ENCODE data around the gene SPIN4.
"Not testable (repeated sequence)": the region's sequence is repeated elsewhere in the genome, so short reads cannot be mapped to it uniquely, and the experiment has no call there.

The SPIN4 gene

GRCh38 chrX:63350941-63351616, at the start of gene SPIN4:
SPIN4 (minus strand) TSS chrX:63351332; CDS start chrX:63350819, 513 bp downstream.
- DNase-seq (ENCODE audit: low read depth in 2 of 2): peak; percentile 23 to 33

GRCh38 chrX:63400340-63400739, 49.2 kb upstream of the SPIN4 start:
- DNase-seq (ENCODE audit: low read depth in 2 of 2): no peak

GRCh38 chrX:63394872-63395271, 43.7 kb upstream of the SPIN4 start:
- DNase-seq (ENCODE audit: low read depth in 2 of 2): no peak

- not testable (repeated sequence) for DNase-seq (ENCODE audit: low read depth in 2 of 2)
Measured at GRCh38 chrX:63393094-63393493, 42.0 kb upstream of the SPIN4 start.

- no peak for DNase-seq (ENCODE audit: low read depth in 2 of 2)
Measured at GRCh38 chrX:63387411-63387810, 36.3 kb upstream of the SPIN4 start.

GRCh38 chrX:63384263-63384662, 33.1 kb upstream of the SPIN4 start:
- not testable (repeated sequence) for DNase-seq (ENCODE audit: low read depth in 2 of 2)

GRCh38 chrX:63373012-63373411, 21.9 kb upstream of the SPIN4 start:
- not testable (repeated sequence) for DNase-seq (ENCODE audit: low read depth in 2 of 2)

- DNase-seq (ENCODE audit: low read depth in 2 of 2): not testable (repeated sequence)
Measured at GRCh38 chrX:63367699-63368098, 16.6 kb upstream of the SPIN4 start.

GRCh38 chrX:63363788-63364187, 12.7 kb upstream of the SPIN4 start:
- no peak for DNase-seq (ENCODE audit: low read depth in 2 of 2)

- no peak for DNase-seq (ENCODE audit: low read depth in 2 of 2)
Measured at GRCh38 chrX:63361494-63361893, 10.4 kb upstream of the SPIN4 start.

- DNase-seq (ENCODE audit: low read depth in 2 of 2): no peak
Measured at GRCh38 chrX:63354484-63354883, 3.4 kb upstream of the SPIN4 start.

GRCh38 chrX:63350465-63350877, 661 bp downstream of the SPIN4 start:
- DNase-seq (ENCODE audit: low read depth in 2 of 2): no peak

GRCh38 chrX:63349307-63349706, 1.8 kb downstream of the SPIN4 start:
- DNase-seq (ENCODE audit: low read depth in 2 of 2): no peak

GRCh38 chrX:63330681-63331080, 20.5 kb downstream of the SPIN4 start:
- DNase-seq (ENCODE audit: low read depth in 2 of 2): no peak

GRCh38 chrX:63327788-63328187, 23.3 kb downstream of the SPIN4 start:
- no peak for DNase-seq (ENCODE audit: low read depth in 2 of 2)

- no peak for DNase-seq (ENCODE audit: low read depth in 2 of 2)
Measured at GRCh38 chrX:63299596-63299995, 51.5 kb downstream of the SPIN4 start.
